K562 (cell line): ENCODE measurements around the gene LSM4. TPM values are rescaled to one million over a fixed set of nuclear protein-coding genes. Genes with fewer than 3 reads are reported as not detected.

Source experiments
- ARNT ChIP-seq, 2 experiments: fragments of 450-650 bp; IDR thresholded peaks; 2 replicates each; pipeline ENCODE4 v1.6.1; 2016; ENCODE audit warnings: mild to moderate bottlenecking in 1 of 2
- CUX1 ChIP-seq: fragments of 200-800 bp; sonication (Bioruptor generic); IDR thresholded peaks from 2 replicates; pipeline ENCODE4 v1.6.1; 2016; ENCODE audit warnings: missing genetic modification characterization, missing compliant biosample characterization
- EP400 ChIP-seq: fragments of 450-650 bp; IDR thresholded peaks from 2 replicates; pipeline ENCODE4 v1.6.1; 2017; ENCODE audit warnings: antibody characterized with exemption, mild to moderate bottlenecking, moderate library complexity
- EWSR1 ChIP-seq: fragments of 450-650 bp; IDR thresholded peaks from 2 replicates; pipeline ENCODE4 v1.6.1; 2018; ENCODE audit warnings: borderline replicate concordance, mild to moderate bottlenecking, low read depth, moderate library complexity; ENCODE audit not compliant: partially characterized antibody
- FUS ChIP-seq: fragments of 200-400 bp; formaldehyde crosslinking; optimal IDR thresholded peaks from 2 replicates; pipeline ENCODE3; 2017; ENCODE audit warnings: low read depth, low read length
- HLTF ChIP-seq: fragments of 450-650 bp; IDR thresholded peaks from 2 replicates; pipeline ENCODE4 v1.6.1; 2016
- ILF3 ChIP-seq: fragments of 450-650 bp; IDR thresholded peaks from 2 replicates; pipeline ENCODE4 v1.6.1; 2018; ENCODE audit warnings: antibody characterized with exemption, mild to moderate bottlenecking, moderate library complexity, borderline replicate concordance
- JUND ChIP-seq, 2 experiments: IDR thresholded peaks; 2 replicates in 1 of 2; 3 replicates in 1 of 2; pipeline ENCODE4 v1.6.1; 2011; ENCODE audit warnings: borderline replicate concordance in 2 of 2, low read depth in 2 of 2, low read length in 2 of 2, improper control_type of control experiment in 1 of 2, missing biosample characterization in 1 of 2, missing genetic modification characterization in 1 of 2, missing genetic modification reagents in 1 of 2
- KHSRP ChIP-seq: fragments of 450-650 bp; IDR thresholded peaks from 2 replicates; pipeline ENCODE4 v1.6.1; 2017
- MAX ChIP-seq: sonication (generic); formaldehyde crosslinking; IDR thresholded peaks from 2 replicates; pipeline ENCODE4 v1.9.0; 2022; ENCODE audit warnings: mild to moderate bottlenecking, missing genetic modification reagents
- MEF2D ChIP-seq: conservative IDR thresholded peaks from 2 replicates; pipeline ENCODE4 v1.6.1; 2016; ENCODE audit warnings: low read depth, missing genetic modification characterization, missing compliant biosample characterization
- PPARD ChIP-seq: fragments of 250-450 bp; sonication (Bioruptor Pico); IDR thresholded peaks from 2 replicates; pipeline ENCODE4 v1.8.0; 2022; ENCODE audit warnings: inconsistent platforms, mild to moderate bottlenecking, moderate library complexity
- RAD21 ChIP-seq, 2 experiments: fragments of 250-450 bp in 1 of 2; fragments of 450-650 bp in 1 of 2; sonication (Bioruptor Pico) in 1 of 2; formaldehyde crosslinking in 1 of 2; IDR thresholded peaks in 1 of 2; conservative IDR thresholded peaks in 1 of 2; 2 replicates each; pipeline versions ENCODE4 v1.4.0 to v1.8.0; 2020 to 2022; ENCODE audit warnings: mild to moderate bottlenecking in 2 of 2, moderate library complexity in 1 of 2
- ZBTB43 ChIP-seq: sonication (generic); formaldehyde crosslinking; IDR thresholded peaks from 2 replicates; pipeline ENCODE4 v1.8.0; 2023; ENCODE audit warnings: mild to moderate bottlenecking, missing genetic modification reagents
- ZFX ChIP-seq: sonication (generic); formaldehyde crosslinking; IDR thresholded peaks from 2 replicates; pipeline ENCODE4 v1.8.0; 2022; ENCODE audit warnings: mild to moderate bottlenecking, missing genetic modification reagents, moderate library complexity
- polyA plus RNA-seq, 8 experiments: library from polyadenylated mRNA; depleted of rRNA in 4 of 8; stranded (reverse) in 5 of 8; unstranded in 3 of 8; fragments of >200 nt; fragmentation: Nextera tagmentation in 2 of 8; fragmentation: Illumina TruSeq in 1 of 8; extraction: Ambion mirVana in 2 of 8; extraction: Trizol in 1 of 8; gene quantifications; 2 replicates each; pipeline versions ENCODE4 v1.2.1 to v1.2.3, GENCODE V29; 2011 to 2014; ENCODE audit warnings: inconsistent platforms in 1 of 8, missing spikeins in 1 of 8
- total RNA-seq, 7 experiments: library from RNA; depleted of rRNA in 6 of 7; stranded (reverse); fragments of >200 nt in 6 of 7; fragmentation: Illumina TruSeq in 2 of 7; extraction: Trizol in 2 of 7; gene quantifications; 2 replicates each; pipeline versions ENCODE4 v1.2.1 to v1.2.3, GENCODE V29; 2011 to 2021; ENCODE audit warnings: low replicate concordance in 1 of 7
- TF ChIP-seq, protein P1 (sequence below): sonication (generic); formaldehyde crosslinking; IDR thresholded peaks from 2 replicates; pipeline ENCODE4 v1.8.0; 2022; ENCODE audit warnings: missing genetic modification reagents, mild to moderate bottlenecking, borderline replicate concordance
- TF ChIP-seq, protein P2 (sequence below): sonication (generic); formaldehyde crosslinking; IDR thresholded peaks from 2 replicates; pipeline ENCODE4 v1.4.0; 2020; ENCODE audit warnings: mild to moderate bottlenecking, missing genetic modification reagents

LSM4 gene
- total and polyA plus RNA-seq, 9 of the 15 experiments (the other 6 are each of a cell fraction or from before 2014, with no cell fraction given) = 11.9 to 763 (median 202) TPM

DNA sequence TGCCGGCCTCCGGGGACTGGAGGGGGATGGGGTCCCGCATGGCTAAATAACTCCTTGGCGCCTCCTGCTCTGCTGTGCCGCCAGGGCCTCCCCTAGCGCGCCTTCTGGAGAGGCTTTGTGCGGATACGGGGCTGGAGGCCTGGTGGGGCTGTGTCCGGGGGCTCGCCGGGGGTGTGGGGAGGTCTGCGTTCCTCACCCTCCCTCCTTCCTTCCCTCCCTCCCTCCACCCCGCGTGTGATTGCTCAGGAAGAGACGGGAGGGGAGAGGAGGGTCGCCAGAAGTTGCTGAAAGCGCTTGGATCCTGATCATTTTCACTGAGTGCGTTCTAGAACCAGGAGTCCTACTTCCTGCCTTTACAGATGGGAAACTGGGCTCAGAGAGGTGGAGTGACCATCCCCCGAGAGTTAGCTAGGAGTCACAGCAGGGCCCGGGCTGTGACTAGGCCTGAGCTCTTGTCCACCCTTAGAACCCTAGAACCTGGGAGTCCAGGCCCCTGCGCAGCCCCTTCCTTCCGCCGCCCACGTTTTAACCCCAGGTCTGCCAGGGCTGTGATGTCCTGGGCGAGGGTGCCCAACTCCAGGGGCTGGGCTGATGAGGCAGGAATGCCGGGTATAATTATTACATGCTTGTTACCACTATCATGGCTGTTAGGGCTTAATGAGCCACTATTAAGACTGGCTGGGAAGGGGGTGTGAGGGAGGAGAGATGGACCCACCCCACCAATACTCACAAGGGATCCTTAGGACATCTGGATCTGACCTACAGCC, 40.7 kb downstream of the LSM4 start (continued):
- TF ChIP-seq ARNT (IDR thresholded peaks at IDR 0.05) = peak in 1 of 2 experiments; percentile 29; a peak in 1 of 4 replicates
- no peak for TF ChIP-seq MAX (CRISPR knock-in tag)
- no peak for TF ChIP-seq ZBTB43 (CRISPR knock-in tag)
- TF ChIP-seq CUX1 (CRISPR knock-in tag) = peak; percentile 73; the same call in 1 of the 2 replicates
- TF ChIP-seq, protein P1, sequence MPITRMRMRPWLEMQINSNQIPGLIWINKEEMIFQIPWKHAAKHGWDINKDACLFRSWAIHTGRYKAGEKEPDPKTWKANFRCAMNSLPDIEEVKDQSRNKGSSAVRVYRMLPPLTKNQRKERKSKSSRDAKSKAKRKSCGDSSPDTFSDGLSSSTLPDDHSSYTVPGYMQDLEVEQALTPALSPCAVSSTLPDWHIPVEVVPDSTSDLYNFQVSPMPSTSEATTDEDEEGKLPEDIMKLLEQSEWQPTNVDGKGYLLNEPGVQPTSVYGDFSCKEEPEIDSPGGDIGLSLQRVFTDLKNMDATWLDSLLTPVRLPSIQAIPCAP (CRISPR knock-in tag) = no peak
- TF ChIP-seq KHSRP = no peak
- no peak for TF ChIP-seq FUS
- TF ChIP-seq, protein P2, sequence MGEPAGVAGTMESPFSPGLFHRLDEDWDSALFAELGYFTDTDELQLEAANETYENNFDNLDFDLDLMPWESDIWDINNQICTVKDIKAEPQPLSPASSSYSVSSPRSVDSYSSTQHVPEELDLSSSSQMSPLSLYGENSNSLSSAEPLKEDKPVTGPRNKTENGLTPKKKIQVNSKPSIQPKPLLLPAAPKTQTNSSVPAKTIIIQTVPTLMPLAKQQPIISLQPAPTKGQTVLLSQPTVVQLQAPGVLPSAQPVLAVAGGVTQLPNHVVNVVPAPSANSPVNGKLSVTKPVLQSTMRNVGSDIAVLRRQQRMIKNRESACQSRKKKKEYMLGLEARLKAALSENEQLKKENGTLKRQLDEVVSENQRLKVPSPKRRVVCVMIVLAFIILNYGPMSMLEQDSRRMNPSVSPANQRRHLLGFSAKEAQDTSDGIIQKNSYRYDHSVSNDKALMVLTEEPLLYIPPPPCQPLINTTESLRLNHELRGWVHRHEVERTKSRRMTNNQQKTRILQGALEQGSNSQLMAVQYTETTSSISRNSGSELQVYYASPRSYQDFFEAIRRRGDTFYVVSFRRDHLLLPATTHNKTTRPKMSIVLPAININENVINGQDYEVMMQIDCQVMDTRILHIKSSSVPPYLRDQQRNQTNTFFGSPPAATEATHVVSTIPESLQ (CRISPR knock-in tag) = no peak
- peak; percentile 64 for TF ChIP-seq EP400
- no peak for TF ChIP-seq EWSR1
- TF ChIP-seq RAD21 (CRISPR knock-in tag; conservative IDR thresholded peaks at IDR 0.05 in 1 of 2, IDR thresholded peaks at IDR 0.05 in 1 of 2) = no peak
- peak; percentile 87 for TF ChIP-seq ZFX (CRISPR knock-in tag)
- TF ChIP-seq JUND (IDR thresholded peaks at IDR 0.05; ENCODE audit: borderline replicate concordance, low read depth, low read length) = no peak
- no peak for TF ChIP-seq JUND (tag; IDR thresholded peaks at IDR 0.05; ENCODE audit: borderline replicate concordance, low read depth, low read length)
- TF ChIP-seq ILF3 = peak; percentile 44; the same call in 1 of the 2 replicates
- no peak for TF ChIP-seq PPARD
- 0 out of 2 replicates have a peak, but pooled peaks have one; percentile 21 for TF ChIP-seq MEF2D (tag)
- no peak for TF ChIP-seq HLTF
